Activated CD8-positive, alpha-beta T cell treated with anti-CD3 and anti-CD28 coated beads for 36 hours (primary cell): ENCODE results near the gene SENP5. TPM values are rescaled to one million over a fixed set of nuclear protein-coding genes. Genes with fewer than 3 reads are reported as not detected.

Source experiments
- ATAC-seq: fragments of 200-7000 bp; cut with Tn5 transposase; one replicate; pipeline ENCODE4 v1.10.0; 2021; ENCODE audit warnings: mild to moderate bottlenecking, moderate library complexity
- CTCF ChIA-PET: fragments of 350-600 bp; sonication (Branson Sonifier 250); formaldehyde crosslinking; loops from one replicate; lab custom pipeline; 2021; ENCODE audit warnings: antibody characterized with exemption; lab: Charles Lee
- POLR2A ChIA-PET: fragments of 350-600 bp; sonication (Branson Sonifier 250); formaldehyde crosslinking; loops from one replicate; lab custom pipeline; 2021; ENCODE audit warnings: antibody characterized with exemption; lab: Charles Lee
- DNase-seq: peaks from one replicate; pipeline ENCODE4 v3.0.0-alpha.2; 2020
- H3K27ac Mint-ChIP-seq: one replicate; pipeline ENCODE4 v1.8.0; 2021; ENCODE audit warnings: mild to moderate bottlenecking, mixed read lengths
- H3K27me3 Mint-ChIP-seq: one replicate; pipeline ENCODE4 v1.8.0; 2021; ENCODE audit warnings: mixed read lengths
- H3K36me3 Mint-ChIP-seq: one replicate; pipeline ENCODE4 v1.8.0; 2021; ENCODE audit warnings: low read depth, mixed read lengths
- H3K4me1 Mint-ChIP-seq: one replicate; pipeline ENCODE4 v1.8.0; 2021; ENCODE audit warnings: low read depth, mixed read lengths
- H3K4me3 Mint-ChIP-seq: one replicate; pipeline ENCODE4 v1.8.0; 2021; ENCODE audit warnings: mild to moderate bottlenecking, moderate library complexity, mixed read lengths
- H3K9me3 Mint-ChIP-seq: one replicate; pipeline ENCODE4 v1.8.0; 2021; ENCODE audit warnings: mixed read lengths
- intact Hi-C: fragments of 100-400 bp; cut with micrococcal nuclease; formaldehyde crosslinking; loops from one replicate; pipeline ENCODE4 v1.10.0; 2022
- total RNA-seq, 2 experiments: library from RNA; stranded (reverse); gene quantifications; one replicate each; pipeline ENCODE4 v1.2.3, GENCODE V29; 2021
- TF ChIP-seq, protein P1 (sequence below): fragments of 200-600 bp; IDR thresholded peaks from one replicate; pipeline ENCODE4 v1.8.0; 2022; ENCODE audit warnings: antibody characterized with exemption, mild to moderate bottlenecking

SENP5 gene
- total RNA-seq, 2 experiments from 2014 or later: 28.0 to 32.5 TPM

DNA sequence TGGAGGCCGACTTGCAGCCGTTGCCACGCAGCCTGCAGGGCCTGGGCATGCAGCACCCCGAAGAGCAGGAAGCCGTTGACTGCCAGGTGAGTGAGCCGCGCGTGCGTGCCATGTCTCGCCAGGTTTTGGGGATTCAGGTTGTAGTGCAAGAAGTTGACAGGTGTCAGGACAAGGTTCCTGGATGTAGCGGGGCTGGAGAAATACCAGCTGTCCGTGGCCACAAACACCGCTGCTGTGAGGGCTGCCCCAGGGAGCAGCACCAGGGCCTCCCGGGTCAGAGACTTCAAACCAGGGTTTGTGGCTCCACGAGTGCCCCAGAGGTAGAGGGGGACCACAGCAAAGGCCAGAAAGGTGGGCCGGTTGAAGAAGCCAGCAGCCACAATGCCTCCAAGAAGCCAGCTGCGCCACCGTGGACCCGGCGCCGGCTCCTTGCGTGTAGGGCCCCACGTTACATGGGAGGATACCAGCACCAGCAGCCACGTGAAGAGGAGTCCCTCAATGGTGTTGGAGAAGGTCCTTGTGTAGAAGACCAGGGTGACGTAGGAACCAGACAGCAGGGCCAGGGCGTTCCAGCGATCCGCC is 80.2 kb downstream of the SENP5 start:
- CTCF ChIA-PET: no interaction called here
- intact Hi-C loops: loop anchor here (10.0 kb wide), 1 partner anchor 113 kb away; no protein-coding TSS in a partner anchor
- H3K4me1 Mint-ChIP-seq: peaks cover 17% of the 10 kb centered on the region

GRCh38 chr3:196948442-196949284 is 80.9 kb downstream of the SENP5 start:
- Mint-ChIP-seq H3K27ac (no peak overlapping the region), H3K36me3 (peaks cover 6% of the 10 kb centered on the region), H3K4me3 (no peak overlapping the region), H3K9me3 (no peaks in the 10 kb centered on the region), H3K27me3 (no peaks in the 10 kb centered on the region), H3K4me1 (peaks cover 14% of the 10 kb centered on the region)
- ChIA-PET CTCF (interaction anchor here (1.3 kb wide), 1 partner anchor 81 kb away, joined by 3 read pairs; no protein-coding TSS in a partner anchor), POLR2A (interaction anchor here (0.6 kb wide), 1 partner anchor 911 kb away, joined by 4 read pairs; no protein-coding TSS in a partner anchor)
- ATAC-seq (peak; percentile 20), DNase-seq (no peak)
- intact Hi-C loops: loop anchor here (10.0 kb wide), 1 partner anchor 114 kb away; no protein-coding TSS in a partner anchor
- TF ChIP-seq, protein P1, sequence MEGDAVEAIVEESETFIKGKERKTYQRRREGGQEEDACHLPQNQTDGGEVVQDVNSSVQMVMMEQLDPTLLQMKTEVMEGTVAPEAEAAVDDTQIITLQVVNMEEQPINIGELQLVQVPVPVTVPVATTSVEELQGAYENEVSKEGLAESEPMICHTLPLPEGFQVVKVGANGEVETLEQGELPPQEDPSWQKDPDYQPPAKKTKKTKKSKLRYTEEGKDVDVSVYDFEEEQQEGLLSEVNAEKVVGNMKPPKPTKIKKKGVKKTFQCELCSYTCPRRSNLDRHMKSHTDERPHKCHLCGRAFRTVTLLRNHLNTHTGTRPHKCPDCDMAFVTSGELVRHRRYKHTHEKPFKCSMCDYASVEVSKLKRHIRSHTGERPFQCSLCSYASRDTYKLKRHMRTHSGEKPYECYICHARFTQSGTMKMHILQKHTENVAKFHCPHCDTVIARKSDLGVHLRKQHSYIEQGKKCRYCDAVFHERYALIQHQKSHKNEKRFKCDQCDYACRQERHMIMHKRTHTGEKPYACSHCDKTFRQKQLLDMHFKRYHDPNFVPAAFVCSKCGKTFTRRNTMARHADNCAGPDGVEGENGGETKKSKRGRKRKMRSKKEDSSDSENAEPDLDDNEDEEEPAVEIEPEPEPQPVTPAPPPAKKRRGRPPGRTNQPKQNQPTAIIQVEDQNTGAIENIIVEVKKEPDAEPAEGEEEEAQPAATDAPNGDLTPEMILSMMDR: no peak

More for the DNA sequence above, 80.2 kb downstream of the SENP5 start:
- no peaks in the 10 kb centered on the region for H3K27me3 Mint-ChIP-seq
- DNase-seq (no peak), ATAC-seq (no peak)
- H3K4me3 Mint-ChIP-seq: no peak overlapping the region
- no peaks in the 10 kb centered on the region for H3K9me3 Mint-ChIP-seq
- no peak overlapping the region for H3K27ac Mint-ChIP-seq
- TF ChIP-seq, protein P1: no peak
- peaks cover 13% of the 10 kb centered on the region for H3K36me3 Mint-ChIP-seq
- POLR2A ChIA-PET: interaction anchor here (0.6 kb wide), 2 partner anchors 280 to 911 kb away, joined by 3 to 4 read pairs; no protein-coding TSS in a partner anchor

- ChIA-PET CTCF (interaction anchor here (1.3 kb wide), 1 partner anchor 81 kb away, joined by 3 read pairs; no protein-coding TSS in a partner anchor), POLR2A (no interaction called here)
- DNase-seq (no peak), ATAC-seq (no peak)
- intact Hi-C loops: loop anchor here (10.0 kb wide), 1 partner anchor 114 kb away; no protein-coding TSS in a partner anchor
- Mint-ChIP-seq H3K27ac (no peak overlapping the region), H3K4me3 (no peak overlapping the region), H3K36me3 (peaks cover 2% of the 10 kb centered on the region), H3K4me1 (peaks cover 8% of the 10 kb centered on the region), H3K9me3 (no peaks in the 10 kb centered on the region), H3K27me3 (no peaks in the 10 kb centered on the region)
- TF ChIP-seq, protein P1: no peak
Observed at GRCh38 chr3:196949285-196949619, 81.5 kb downstream of the SENP5 start.

- Mint-ChIP-seq H3K27me3 (no peaks in the 10 kb centered on the region), H3K9me3 (no peaks in the 10 kb centered on the region), H3K4me1 (peaks cover 3% of the 10 kb centered on the region), H3K27ac (no peak overlapping the region), H3K36me3 (no peaks in the 10 kb centered on the region), H3K4me3 (no peak overlapping the region)
- ATAC-seq: no peak
- CTCF ChIA-PET: interaction anchor here (1.3 kb wide), 1 partner anchor 80 kb away, joined by 3 read pairs; no protein-coding TSS in a partner anchor
- DNase-seq: no peak
- TF ChIP-seq, protein P1: no peak
- intact Hi-C loops: loop anchor here (10.0 kb wide), 1 partner anchor 115 kb away; no protein-coding TSS in a partner anchor
- POLR2A ChIA-PET: no interaction called here
Observed at GRCh38 chr3:196949750-196950149, 82.0 kb downstream of the SENP5 start.
